PFSK-1 (cell line): Measurements from ENCODE around the gene TMEM238L.

Experiments used
- POLR2AphosphoS5 ChIP-seq: IDR thresholded peaks from 2 replicates; pipeline ENCODE4 v1.6.1; 2012; ENCODE audit warnings: low read depth, mild to moderate bottlenecking, control low read depth, low read length, moderate library complexity
- REST ChIP-seq, 2 experiments: IDR thresholded peaks; 2 replicates each; pipeline versions ENCODE4 v1.6.1 to v1.8.0; 2011 to 2012; ENCODE audit warnings: low read depth in 2 of 2, low read length in 2 of 2, control low read depth in 1 of 2, inconsistent platforms in 1 of 2, mild to moderate bottlenecking in 1 of 2, moderate library complexity in 1 of 2; ENCODE audit not compliant: insufficient read depth in 1 of 2
- SIN3A ChIP-seq: IDR thresholded peaks from 2 replicates; pipeline ENCODE4 v1.6.1; 2012; ENCODE audit warnings: mild to moderate bottlenecking, low read length, moderate library complexity, borderline replicate concordance; ENCODE audit not compliant: insufficient read depth
- TAF1 ChIP-seq: IDR thresholded peaks from 2 replicates; pipeline ENCODE4 v1.6.1; 2012; ENCODE audit warnings: low read length, control low read depth, borderline replicate concordance; ENCODE audit not compliant: insufficient read depth

- no peak for TF ChIP-seq POLR2AphosphoS5
- TF ChIP-seq SIN3A = no peak
- TF ChIP-seq TAF1 = no peak
- TF ChIP-seq REST (IDR thresholded peaks at IDR 0.05; ENCODE audit: insufficient read depth in 1 of 2, low read depth in 2 of 2, low read length in 2 of 2) = no peak
Measured at GRCh38 chr17:10745231-10745630, 58.7 kb downstream of the TMEM238L start.
